Adipocyte (in vitro differentiated cells): ENCODE measurements around the gene TCF23.
A peak's percentile ranks its signal among the peaks of the same experiment; 100 is the strongest.
"Not testable (repeated sequence)": the region's sequence is repeated elsewhere in the genome, so short reads cannot be mapped to it uniquely, and the experiment has no call there.

Experiments used
- DNase-seq: peaks from one replicate; pipeline ENCODE4 v3.0.0-alpha.2; 2015; ENCODE audit warnings: low read depth
- H3K27me3 ChIP-seq: replicated peaks from 2 replicates; pipeline ENCODE4 v1.7.0; 2013; ENCODE audit warnings: mild to moderate bottlenecking, low read length, moderate library complexity; ENCODE audit not compliant: control insufficient read depth, insufficient read depth
- H3K36me3 ChIP-seq: 2 replicates; pipeline ENCODE4 v1.7.0; 2013; ENCODE audit warnings: low read length, mild to moderate bottlenecking, moderate library complexity; ENCODE audit not compliant: control insufficient read depth, insufficient read depth, severe bottlenecking
- H3K4me1 ChIP-seq: 2 replicates; pipeline ENCODE4 v1.7.0; 2013; ENCODE audit warnings: mild to moderate bottlenecking, low read length, moderate library complexity; ENCODE audit not compliant: control insufficient read depth, insufficient read depth
- H3K4me3 ChIP-seq: 2 replicates; pipeline ENCODE4 v1.7.0; 2013; ENCODE audit warnings: mild to moderate bottlenecking, low read length, moderate library complexity
- H3K9ac ChIP-seq: 2 replicates; pipeline ENCODE4 v1.7.0; 2013; ENCODE audit warnings: mild to moderate bottlenecking, low read length, moderate library complexity
- H3K9me3 ChIP-seq: 2 replicates; pipeline ENCODE4 v1.7.0; 2013; ENCODE audit warnings: mild to moderate bottlenecking, low read length, moderate library complexity; ENCODE audit not compliant: control insufficient read depth

TCF23 gene

GRCh38 chr2:27148801-27149439, at the start of gene TCF23:
Gene TCF23, plus strand, starts transcription at chr2:27149004. Its CDS starts 130 bp downstream, at chr2:27149134.
- DNase-seq, result no peak
- H3K4me3 ChIP-seq, result no peak within 1 kb of the TSS
- no peaks in the 10 kb centered on the region for H3K36me3 ChIP-seq
- no peaks in the 10 kb centered on the region for H3K4me1 ChIP-seq
- no peaks in the 10 kb centered on the region for H3K9me3 ChIP-seq
- H3K27me3 ChIP-seq, result peaks cover 7% of the 10 kb centered on the region
- H3K9ac ChIP-seq, result no peak within 1 kb of the TSS

- peaks cover 16% of the 10 kb centered on the region for H3K4me1 ChIP-seq
- H3K36me3 ChIP-seq, result no peaks in the 10 kb centered on the region
- no peak overlapping the region for H3K4me3 ChIP-seq
- no peaks in the 10 kb centered on the region for H3K9me3 ChIP-seq
- no peak overlapping the region for H3K9ac ChIP-seq
- peaks cover 2% of the 10 kb centered on the region for H3K27me3 ChIP-seq
- no peak for DNase-seq
These were observed 49.4 kb upstream of the TCF23 start for GRCh38 chr2:27099334-27099955.

GRCh38 chr2:27100036-27100435, 48.8 kb upstream of the TCF23 start:
- Histone ChIP-seq H3K27me3 (peaks cover 2% of the 10 kb centered on the region), H3K36me3 (no peaks in the 10 kb centered on the region), H3K4me3 (no peak overlapping the region), H3K9me3 (no peaks in the 10 kb centered on the region), H3K9ac (no peak overlapping the region), H3K4me1 (peaks cover 16% of the 10 kb centered on the region)
- no peak for DNase-seq

- Histone ChIP-seq H3K36me3 (no peaks in the 10 kb centered on the region), H3K9me3 (no peaks in the 10 kb centered on the region), H3K4me3 (no peak overlapping the region), H3K27me3 (peaks cover 2% of the 10 kb centered on the region), H3K4me1 (peaks cover 12% of the 10 kb centered on the region), H3K9ac (no peak overlapping the region)
- DNase-seq, result no peak
These were observed 46.5 kb upstream of the TCF23 start for GRCh38 chr2:27102329-27102728.

- H3K9me3 ChIP-seq, result no peaks in the 10 kb centered on the region
- peaks cover 2% of the 10 kb centered on the region for H3K27me3 ChIP-seq
- no peak overlapping the region for H3K4me3 ChIP-seq
- peaks cover 12% of the 10 kb centered on the region for H3K4me1 ChIP-seq
- no peak for DNase-seq
- peak overlapping the region; percentile 39 for H3K9ac ChIP-seq
- no peaks in the 10 kb centered on the region for H3K36me3 ChIP-seq
These were observed 42.8 kb upstream of the TCF23 start for GRCh38 chr2:27105981-27106380.

GRCh38 chr2:27108221-27108620, 40.6 kb upstream of the TCF23 start:
- DNase-seq, result no peak
- peaks cover 12% of the 10 kb centered on the region for H3K4me1 ChIP-seq
- no peak overlapping the region for H3K9ac ChIP-seq
- no peaks in the 10 kb centered on the region for H3K36me3 ChIP-seq
- H3K9me3 ChIP-seq, result no peaks in the 10 kb centered on the region
- no peak overlapping the region for H3K4me3 ChIP-seq
- no peaks in the 10 kb centered on the region for H3K27me3 ChIP-seq

- H3K9ac ChIP-seq, result no peak overlapping the region
- H3K9me3 ChIP-seq, result no peaks in the 10 kb centered on the region
- H3K4me1 ChIP-seq, result peaks cover 12% of the 10 kb centered on the region
- no peaks in the 10 kb centered on the region for H3K36me3 ChIP-seq
- no peaks in the 10 kb centered on the region for H3K27me3 ChIP-seq
- H3K4me3 ChIP-seq, result no peak overlapping the region
- DNase-seq, result no peak
These were observed 39.7 kb upstream of the TCF23 start for GRCh38 chr2:27109083-27109482.

GRCh38 chr2:27110603-27111352, 38.0 kb upstream of the TCF23 start:
- not testable (repeated sequence) for H3K9me3 ChIP-seq, H3K36me3 ChIP-seq, H3K4me3 ChIP-seq, H3K27me3 ChIP-seq, H3K9ac ChIP-seq, DNase-seq
- H3K4me1 ChIP-seq, result peaks cover 10% of the 10 kb centered on the region

GRCh38 chr2:27111392-27112078, 37.3 kb upstream of the TCF23 start:
- not testable (repeated sequence) for H3K9me3 ChIP-seq

GRCh38 chr2:27115519-27115918, 33.3 kb upstream of the TCF23 start:
- Histone ChIP-seq H3K9me3 (no peaks in the 10 kb centered on the region), H3K4me3 (no peak overlapping the region), H3K36me3 (no peaks in the 10 kb centered on the region), H3K4me1 (peaks cover 4% of the 10 kb centered on the region), H3K27me3 (peaks cover 3% of the 10 kb centered on the region), H3K9ac (no peak overlapping the region)
- no peak for DNase-seq

More at GRCh38 chr2:27111392-27112078, 37.3 kb upstream of the TCF23 start:
- not testable (repeated sequence) for H3K4me3 ChIP-seq, DNase-seq, H3K36me3 ChIP-seq, H3K9ac ChIP-seq, H3K27me3 ChIP-seq, H3K4me1 ChIP-seq

- peak overlapping the region; percentile 79 for H3K9ac ChIP-seq
- H3K4me1 ChIP-seq, result peaks cover 5% of the 10 kb centered on the region
- peaks cover 10% of the 10 kb centered on the region for H3K27me3 ChIP-seq
- H3K36me3 ChIP-seq, result no peaks in the 10 kb centered on the region
- no peaks in the 10 kb centered on the region for H3K9me3 ChIP-seq
- H3K4me3 ChIP-seq, result peak overlapping the region; percentile 78
- DNase-seq, result no peak
These were observed 30.7 kb upstream of the TCF23 start for GRCh38 chr2:27117995-27118524.
